ENCODE measurements around the gene BTAF1.

The BTAF1 gene

DNA sequence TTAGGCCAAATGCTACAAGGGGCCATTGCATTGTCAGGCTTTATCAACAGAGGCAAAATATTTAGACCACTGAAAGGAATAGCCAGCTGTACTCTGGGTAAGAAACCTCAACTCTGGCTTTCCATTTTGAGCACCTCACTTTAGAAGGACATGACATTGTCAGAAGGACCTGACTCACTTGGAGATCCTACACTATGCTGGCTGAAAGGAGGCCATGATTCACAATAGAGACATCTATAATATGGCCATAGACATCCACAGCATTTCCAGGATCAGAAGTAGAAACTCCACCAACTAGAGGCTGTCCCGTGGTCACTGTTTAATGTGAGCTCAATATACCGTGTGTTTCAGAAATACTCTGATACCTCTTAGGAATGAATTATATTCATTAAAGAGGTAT, 140.9 kb downstream of the BTAF1 start:
- Histone ChIP-seq H3K27me3 (ENCODE audit: insufficient read depth, low read length, poor library complexity) (no peaks in the 10 kb centered on the region), H4K20me1 (ENCODE audit: insufficient read depth, low read length) (no peaks in the 10 kb centered on the region), H3K36me3 (ENCODE audit: insufficient read depth, low read length) (no peaks in the 10 kb centered on the region), H3K9me3 (ENCODE audit: insufficient read depth, low read length, severe bottlenecking) (no peaks in the 10 kb centered on the region), H3K9ac (ENCODE audit: low read depth, low read length) (no peak overlapping the region), H3K27ac (ENCODE audit: low read length) (no peak overlapping the region), H2AFZ (ENCODE audit: low read depth, low read length) (no peak overlapping the region), H3K4me3 (ENCODE audit: low read depth in 1 of 2, low read length in 2 of 2) (no peak overlapping the region), H3K4me2 (ENCODE audit: insufficient read depth, low read length) (no peak overlapping the region), H3K4me1 (ENCODE audit: insufficient read depth, low read length) (no peaks in the 10 kb centered on the region), H3K79me2 (ENCODE audit: insufficient read depth, low read length) (no peaks in the 10 kb centered on the region)
- DNase-seq (no peak), ATAC-seq (ENCODE audit: insufficient read depth, low read depth) (no peak)
- TF ChIP-seq EZH2 (IDR thresholded peaks at IDR 0.05; ENCODE audit: borderline replicate concordance, low read depth, low read length, severe bottlenecking): no peak
- TF ChIP-seq, protein P1, sequence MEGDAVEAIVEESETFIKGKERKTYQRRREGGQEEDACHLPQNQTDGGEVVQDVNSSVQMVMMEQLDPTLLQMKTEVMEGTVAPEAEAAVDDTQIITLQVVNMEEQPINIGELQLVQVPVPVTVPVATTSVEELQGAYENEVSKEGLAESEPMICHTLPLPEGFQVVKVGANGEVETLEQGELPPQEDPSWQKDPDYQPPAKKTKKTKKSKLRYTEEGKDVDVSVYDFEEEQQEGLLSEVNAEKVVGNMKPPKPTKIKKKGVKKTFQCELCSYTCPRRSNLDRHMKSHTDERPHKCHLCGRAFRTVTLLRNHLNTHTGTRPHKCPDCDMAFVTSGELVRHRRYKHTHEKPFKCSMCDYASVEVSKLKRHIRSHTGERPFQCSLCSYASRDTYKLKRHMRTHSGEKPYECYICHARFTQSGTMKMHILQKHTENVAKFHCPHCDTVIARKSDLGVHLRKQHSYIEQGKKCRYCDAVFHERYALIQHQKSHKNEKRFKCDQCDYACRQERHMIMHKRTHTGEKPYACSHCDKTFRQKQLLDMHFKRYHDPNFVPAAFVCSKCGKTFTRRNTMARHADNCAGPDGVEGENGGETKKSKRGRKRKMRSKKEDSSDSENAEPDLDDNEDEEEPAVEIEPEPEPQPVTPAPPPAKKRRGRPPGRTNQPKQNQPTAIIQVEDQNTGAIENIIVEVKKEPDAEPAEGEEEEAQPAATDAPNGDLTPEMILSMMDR (IDR thresholded peaks at IDR 0.05; ENCODE audit: borderline replicate concordance, extremely low read depth, low read length, poor library complexity, severe bottlenecking): no peak

DNA sequence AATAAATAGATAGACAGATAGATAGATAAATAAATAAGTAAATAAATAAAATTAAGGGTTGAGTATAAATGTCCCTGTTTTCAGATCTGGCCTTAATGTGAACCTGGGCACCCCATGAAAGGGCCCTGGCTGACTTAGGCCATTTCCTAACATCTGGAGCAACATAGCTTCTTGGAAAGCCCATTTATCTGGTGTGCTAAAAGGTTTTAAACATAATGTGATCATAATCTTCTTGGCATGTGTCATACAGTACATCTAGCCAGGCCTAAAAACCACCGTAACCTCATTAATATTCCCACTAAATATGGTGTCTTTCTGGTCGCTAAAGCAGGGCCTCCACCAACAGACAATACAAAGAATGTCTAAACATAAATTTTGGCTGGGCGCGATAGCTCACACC, 142.8 kb downstream of the BTAF1 start:
- Histone ChIP-seq H2AFZ (ENCODE audit: low read depth, low read length) (no peak overlapping the region), H3K9ac (ENCODE audit: low read depth, low read length) (no peak overlapping the region), H3K36me3 (ENCODE audit: insufficient read depth, low read length) (no peaks in the 10 kb centered on the region), H4K20me1 (ENCODE audit: insufficient read depth, low read length) (no peaks in the 10 kb centered on the region), H3K4me1 (ENCODE audit: insufficient read depth, low read length) (no peaks in the 10 kb centered on the region), H3K4me3 (ENCODE audit: low read depth in 1 of 2, low read length in 2 of 2) (no peak overlapping the region), H3K9me3 (ENCODE audit: insufficient read depth, low read length, severe bottlenecking) (no peaks in the 10 kb centered on the region), H3K27ac (ENCODE audit: low read length) (no peak overlapping the region), H3K27me3 (ENCODE audit: insufficient read depth, low read length, poor library complexity) (no peaks in the 10 kb centered on the region), H3K79me2 (ENCODE audit: insufficient read depth, low read length) (no peaks in the 10 kb centered on the region), H3K4me2 (ENCODE audit: insufficient read depth, low read length) (no peak overlapping the region)
- DNase-seq (no peak), ATAC-seq (ENCODE audit: insufficient read depth, low read depth) (no peak)
- TF ChIP-seq, protein P1 (IDR thresholded peaks at IDR 0.05; ENCODE audit: borderline replicate concordance, extremely low read depth, low read length, poor library complexity, severe bottlenecking): no peak
- no peak for TF ChIP-seq EZH2 (IDR thresholded peaks at IDR 0.05; ENCODE audit: borderline replicate concordance, low read depth, low read length, severe bottlenecking)

DNA sequence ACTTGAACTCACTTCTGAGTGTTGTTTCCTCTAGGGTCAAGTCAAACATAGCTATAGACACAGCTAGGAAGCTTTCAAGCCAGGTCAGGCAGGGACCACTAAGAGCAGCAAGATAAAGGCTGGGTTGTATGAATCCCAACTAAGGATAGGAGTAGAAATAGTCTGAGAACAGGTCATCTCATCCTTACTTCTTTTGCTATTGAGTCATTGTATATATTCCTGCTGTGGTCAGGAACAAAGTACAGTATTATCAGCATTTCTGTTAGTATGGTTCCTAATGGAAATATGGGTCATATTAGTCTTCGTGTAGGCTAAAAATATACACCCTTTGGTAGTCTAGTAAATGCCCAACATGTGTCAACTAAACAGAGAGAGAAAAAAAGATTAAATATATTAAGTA, 145.3 kb downstream of the BTAF1 start:
- no peak overlapping the region for H3K27ac ChIP-seq (ENCODE audit: low read length)
- no peak for TF ChIP-seq EZH2 (IDR thresholded peaks at IDR 0.05; ENCODE audit: borderline replicate concordance, low read depth, low read length, severe bottlenecking)
- TF ChIP-seq, protein P1 (IDR thresholded peaks at IDR 0.05; ENCODE audit: borderline replicate concordance, extremely low read depth, low read length, poor library complexity, severe bottlenecking): no peak
- H4K20me1 ChIP-seq (ENCODE audit: insufficient read depth, low read length): no peaks in the 10 kb centered on the region
- H3K36me3 ChIP-seq (ENCODE audit: insufficient read depth, low read length): no peaks in the 10 kb centered on the region
- ATAC-seq (ENCODE audit: insufficient read depth, low read depth) (no peak), DNase-seq (no peak)
- H2AFZ ChIP-seq (ENCODE audit: low read depth, low read length): no peak overlapping the region
- no peaks in the 10 kb centered on the region for H3K9me3 ChIP-seq (ENCODE audit: insufficient read depth, low read length, severe bottlenecking)
- H3K27me3 ChIP-seq (ENCODE audit: insufficient read depth, low read length, poor library complexity): no peaks in the 10 kb centered on the region
- H3K4me2 ChIP-seq (ENCODE audit: insufficient read depth, low read length): no peak overlapping the region
- no peak overlapping the region for H3K9ac ChIP-seq (ENCODE audit: low read depth, low read length)
- no peak overlapping the region for H3K4me3 ChIP-seq (ENCODE audit: low read depth in 1 of 2, low read length in 2 of 2)
- H3K4me1 ChIP-seq (ENCODE audit: insufficient read depth, low read length): no peaks in the 10 kb centered on the region
- H3K79me2 ChIP-seq (ENCODE audit: insufficient read depth, low read length): no peaks in the 10 kb centered on the region
